ENCODE data around the gene CLCNKB.

Gene CLCNKB

DNA sequence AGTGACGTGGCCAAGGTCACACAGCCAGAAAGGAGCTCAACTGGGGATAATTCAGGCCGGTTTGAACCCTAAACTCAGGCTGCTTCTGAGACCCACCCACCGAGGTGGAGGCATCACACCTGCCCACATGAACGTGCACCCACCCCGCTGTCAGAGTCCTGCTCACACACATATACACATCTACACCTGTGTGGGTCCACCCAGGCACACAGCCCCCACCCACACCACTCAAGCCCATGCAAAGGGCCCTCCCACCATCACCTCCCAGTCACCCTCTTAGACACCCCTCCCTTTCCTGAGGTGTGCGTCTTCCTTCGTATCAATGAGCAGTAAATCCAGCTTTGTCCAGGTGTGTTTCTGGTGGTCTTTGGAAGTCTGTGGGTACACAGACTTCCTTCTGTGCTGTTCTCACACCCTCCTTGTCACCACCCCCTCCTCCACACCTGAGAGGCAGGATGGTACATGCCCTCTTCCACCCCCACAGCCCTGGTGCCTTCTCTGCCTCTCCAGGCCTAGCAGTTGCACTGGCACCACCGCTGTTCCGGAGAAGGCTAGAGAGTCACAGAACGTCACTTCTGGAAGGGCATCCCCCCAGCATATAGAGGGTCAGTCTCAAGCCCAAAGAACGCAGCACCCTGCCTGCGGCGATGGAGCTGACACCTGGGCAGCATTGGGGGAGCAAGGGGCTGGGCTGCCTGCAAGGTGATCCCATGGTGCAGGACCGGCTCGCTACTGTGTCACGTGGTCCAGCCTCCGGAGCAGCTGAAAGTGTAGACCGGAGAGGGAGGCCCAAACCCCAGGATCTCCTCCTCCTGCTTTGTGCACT is 48.7 kb downstream of the CLCNKB start:
- DNase-seq (ENCODE audit: low read depth in 2 of 2, low spot score in 1 of 2) = no peak

DNA sequence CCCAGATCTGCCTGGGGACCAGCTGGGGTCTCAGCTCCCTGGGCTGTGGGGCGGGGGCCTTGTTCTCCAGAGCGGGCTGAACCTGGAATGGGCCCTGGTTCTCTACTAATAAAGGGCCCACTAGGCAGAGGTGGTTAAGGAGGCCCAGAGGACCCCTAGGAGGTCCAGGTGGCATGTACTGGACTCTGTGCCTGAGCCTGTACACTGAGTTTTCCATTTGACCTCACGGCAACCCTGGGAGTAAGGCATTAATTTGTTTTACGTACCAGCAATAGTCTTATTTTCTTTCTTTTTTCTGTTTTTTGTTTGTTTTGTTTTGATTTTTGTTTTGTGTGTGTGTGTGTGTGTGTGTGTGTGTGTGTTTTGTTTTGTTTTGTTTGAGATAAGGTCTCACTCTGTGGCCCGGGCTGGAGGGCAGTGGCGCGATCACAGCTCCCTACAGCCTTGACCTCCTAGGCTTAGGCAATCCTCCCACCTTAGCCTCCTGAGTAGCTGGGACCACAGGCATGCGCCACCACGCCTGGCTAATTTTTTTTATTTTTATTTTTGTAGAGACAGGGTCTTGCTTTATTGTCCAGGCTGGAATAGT is 49.4 kb downstream of the CLCNKB start:
- no peak for DNase-seq (ENCODE audit: low read depth in 2 of 2, low spot score in 1 of 2)

DNA sequence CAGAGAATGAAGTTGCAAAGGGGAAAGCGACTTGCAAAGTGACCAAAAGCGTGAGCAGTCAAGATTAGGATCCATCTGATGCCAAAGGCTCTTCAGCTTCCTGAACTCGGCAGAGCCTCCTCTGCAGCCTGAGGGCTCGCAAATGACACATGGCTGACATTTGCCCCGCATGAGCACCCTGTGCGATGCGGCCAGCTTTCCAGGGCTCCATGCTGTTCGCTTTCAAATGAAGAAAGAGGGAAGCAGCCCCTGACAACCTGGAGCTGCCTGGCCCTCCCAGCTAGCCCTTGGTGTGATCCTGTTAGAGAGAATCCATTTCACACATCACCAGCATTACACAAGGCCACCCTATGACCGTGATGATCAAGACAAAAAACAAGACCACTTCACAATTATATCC is 50.0 kb downstream of the CLCNKB start:
- no peak for DNase-seq (ENCODE audit: low read depth in 2 of 2, low spot score in 1 of 2)

DNA sequence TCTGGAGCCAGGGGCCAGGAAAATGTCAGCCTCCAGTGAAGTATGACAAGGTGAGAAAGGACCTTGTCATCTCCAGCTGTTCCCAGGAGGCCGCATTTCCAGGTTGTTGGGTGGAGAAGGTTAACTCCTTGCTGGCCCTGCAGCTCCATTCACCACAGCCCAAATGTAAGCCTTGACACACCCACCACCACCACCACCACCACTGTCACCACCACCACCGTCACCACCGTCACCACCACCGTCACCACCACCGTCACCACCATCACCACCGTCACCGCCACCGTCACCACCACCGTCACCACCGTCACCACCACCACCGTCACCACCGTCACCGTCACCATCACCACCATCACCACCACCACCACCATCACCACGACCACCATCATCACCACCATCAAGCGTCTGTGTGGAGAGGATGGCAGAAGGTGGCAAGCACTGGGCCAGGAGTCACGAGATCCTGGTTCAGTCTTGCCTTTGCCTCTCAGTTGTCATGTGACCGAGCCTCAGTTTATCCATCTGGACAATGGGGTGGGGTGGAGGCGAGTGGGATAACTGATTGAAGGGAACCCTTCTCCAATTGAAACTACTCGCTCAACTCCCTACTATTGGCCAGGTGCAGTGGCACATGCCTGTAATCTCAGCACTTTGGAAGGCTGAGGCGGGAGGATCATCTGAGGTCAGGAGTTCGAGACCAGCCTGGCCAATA is 51.0 kb downstream of the CLCNKB start:
- DNase-seq (ENCODE audit: low read depth in 2 of 2, low spot score in 1 of 2) = no peak

DNA sequence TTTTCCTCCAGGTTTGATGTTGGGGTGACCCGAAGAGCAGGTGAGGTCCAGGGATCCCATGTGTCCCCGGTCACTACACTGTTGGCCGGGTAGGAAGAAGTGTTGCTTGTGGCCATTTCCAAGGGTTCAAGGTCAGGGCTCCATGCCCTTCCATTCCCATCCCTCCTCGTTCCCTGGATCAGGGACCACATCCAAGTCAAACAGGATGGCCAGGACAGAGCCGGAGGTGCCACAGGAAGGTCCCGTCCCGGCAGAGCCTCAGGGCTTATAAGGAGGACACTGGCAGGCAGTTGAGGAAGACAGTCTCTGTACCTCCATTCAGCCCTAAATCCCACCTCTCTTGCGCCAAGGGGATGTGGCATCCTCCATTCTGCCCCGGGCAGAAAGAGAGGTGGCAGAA is 51.9 kb downstream of the CLCNKB start:
- no peak for DNase-seq (ENCODE audit: low read depth in 2 of 2, low spot score in 1 of 2)

DNA sequence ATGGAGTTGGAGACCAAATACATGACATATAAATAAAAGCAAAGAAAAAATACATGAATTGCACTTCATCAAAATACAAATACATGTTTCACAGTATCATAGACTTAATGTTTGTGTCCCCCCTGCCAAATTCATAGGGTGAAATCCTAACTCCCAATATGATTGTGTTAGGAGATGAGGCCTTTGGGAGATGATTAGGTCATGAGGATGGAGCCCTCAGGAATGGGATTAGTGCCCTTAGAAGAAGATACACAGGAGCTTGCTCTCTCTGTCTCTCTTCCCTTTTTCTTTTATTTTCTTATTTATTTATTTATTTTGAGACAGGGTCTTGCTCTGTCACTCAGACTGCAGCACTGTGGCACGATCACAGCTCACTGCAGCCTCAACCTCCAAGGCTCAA is 55.8 kb downstream of the CLCNKB start:
- DNase-seq (ENCODE audit: low read depth in 2 of 2, low spot score in 1 of 2) = no peak

DNA sequence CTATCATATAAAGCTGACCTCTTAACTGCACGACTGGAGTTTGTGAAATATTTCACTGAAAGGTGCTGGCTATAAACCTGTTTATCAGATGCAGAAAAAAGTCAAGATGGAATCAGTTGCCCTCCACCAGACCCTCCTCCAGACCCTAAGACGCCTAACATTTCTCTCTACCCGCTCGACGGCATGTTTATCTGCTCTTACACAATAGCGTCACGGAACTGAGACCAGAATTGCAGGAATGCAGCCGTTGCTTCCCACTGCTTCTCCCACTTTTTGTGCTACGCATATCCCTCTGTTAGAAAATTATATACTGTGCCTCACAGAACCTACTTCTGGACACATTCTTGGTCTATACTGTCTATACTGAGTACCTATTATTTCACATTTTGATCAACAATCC is 58.0 kb downstream of the CLCNKB start:
- no peak for DNase-seq (ENCODE audit: low read depth in 2 of 2, low spot score in 1 of 2)

Data from stimulated activated CD8-positive, alpha-beta memory T cell treated with anti-CD3 and anti-CD28 coated beads, Interleukin-4, amount 100 ng/mL, for 4 hours (primary cell).